Measurements from ENCODE around the gene RAB3IP.

RAB3IP gene

DNA sequence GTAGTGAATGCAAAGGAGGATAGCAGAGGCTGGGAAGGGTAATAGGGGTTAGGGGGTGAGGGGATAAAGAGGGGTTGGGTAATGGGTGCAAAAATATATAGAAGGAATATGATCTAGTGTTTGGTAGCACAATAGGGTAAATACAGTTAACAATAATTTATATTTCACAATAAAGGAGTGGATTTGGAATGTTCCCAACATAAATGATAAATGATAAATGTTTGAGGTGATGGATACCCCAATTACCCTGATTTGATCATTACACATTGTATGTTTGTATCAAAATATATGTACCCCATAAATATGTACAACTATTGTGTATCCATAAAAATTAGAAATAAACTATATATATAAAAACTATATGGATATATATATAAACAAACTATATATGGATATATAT, 85.4 kb downstream of the RAB3IP start:
- Histone ChIP-seq H3K9ac (ENCODE audit: low read length) (no peak overlapping the region), H3K36me3 (ENCODE audit: control insufficient read depth, insufficient read depth, low read length) (no peaks in the 10 kb centered on the region), H3K4me1 (ENCODE audit: control insufficient read depth, insufficient read depth, low read length) (peaks cover 2% of the 10 kb centered on the region), H3K4me3 (ENCODE audit: low read length) (no peak overlapping the region), H3K27ac (ENCODE audit: low read depth, low read length) (no peak overlapping the region), H3K27me3 (ENCODE audit: control insufficient read depth, insufficient read depth, low read length) (no peaks in the 10 kb centered on the region)

DNA sequence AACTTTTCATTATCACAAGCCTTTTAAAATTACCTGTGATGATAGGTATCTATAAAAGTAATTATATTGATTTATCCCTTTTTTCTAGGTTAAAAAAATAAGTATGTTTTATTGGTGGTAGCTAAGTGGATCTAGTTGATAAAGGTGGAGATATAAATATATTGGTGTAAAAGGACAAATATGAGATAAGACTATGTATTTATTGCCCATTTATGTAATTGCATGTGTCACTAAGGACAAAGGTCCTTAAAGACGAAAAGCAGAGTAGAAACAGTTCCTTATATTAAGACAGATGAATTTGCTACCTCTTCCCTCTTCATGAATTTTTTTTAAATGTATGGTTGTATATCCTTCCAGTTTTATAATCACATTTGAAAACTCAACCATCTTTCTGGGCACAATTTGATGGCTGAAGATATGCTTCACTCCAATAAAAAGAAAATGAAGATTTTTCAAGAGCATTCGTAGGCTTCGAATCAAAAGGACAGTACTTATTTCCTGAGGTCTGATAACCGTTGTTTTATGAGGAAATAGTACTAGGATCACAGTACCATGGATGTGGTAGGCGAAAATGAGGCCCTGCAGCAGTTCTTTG, 86.4 kb downstream of the RAB3IP start, which contains the start of gene MYRFL:
Gene MYRFL, plus strand, starts transcription at position 262 of the 595 bp plus-strand sequence. Its CDS starts 291 bp downstream, at position 553.
- no peak within 1 kb of the TSS for H3K27ac ChIP-seq (ENCODE audit: low read depth, low read length)

GRCh38 chr12:69828897-69829296, 90.2 kb downstream of the RAB3IP start:
- no peaks in the 10 kb centered on the region for H3K4me1 ChIP-seq (ENCODE audit: control insufficient read depth, insufficient read depth, low read length)
- H3K4me3 ChIP-seq (ENCODE audit: low read length) = no peak overlapping the region
- H3K27ac ChIP-seq (ENCODE audit: low read depth, low read length) = no peak overlapping the region
- H3K36me3 ChIP-seq (ENCODE audit: control insufficient read depth, insufficient read depth, low read length) = no peaks in the 10 kb centered on the region
- H3K27me3 ChIP-seq (ENCODE audit: control insufficient read depth, insufficient read depth, low read length) = no peaks in the 10 kb centered on the region
- no peak overlapping the region for H3K9ac ChIP-seq (ENCODE audit: low read length)

More for the DNA sequence above, 86.4 kb downstream of the RAB3IP start, which contains the start of gene MYRFL:
- Histone ChIP-seq H3K36me3 (ENCODE audit: control insufficient read depth, insufficient read depth, low read length) (no peaks in the 10 kb centered on the region), H3K27me3 (ENCODE audit: control insufficient read depth, insufficient read depth, low read length) (no peaks in the 10 kb centered on the region), H3K4me3 (ENCODE audit: low read length) (no peak within 1 kb of the TSS), H3K9ac (ENCODE audit: low read length) (no peak within 1 kb of the TSS), H3K4me1 (ENCODE audit: control insufficient read depth, insufficient read depth, low read length) (peaks cover 2% of the 10 kb centered on the region)

GRCh38 chr12:69833696-69834095, 95.0 kb downstream of the RAB3IP start:
- Histone ChIP-seq H3K4me1 (ENCODE audit: control insufficient read depth, insufficient read depth, low read length) (no peaks in the 10 kb centered on the region), H3K36me3 (ENCODE audit: control insufficient read depth, insufficient read depth, low read length) (no peaks in the 10 kb centered on the region), H3K27me3 (ENCODE audit: control insufficient read depth, insufficient read depth, low read length) (no peaks in the 10 kb centered on the region), H3K4me3 (ENCODE audit: low read length) (no peak overlapping the region), H3K27ac (ENCODE audit: low read depth, low read length) (no peak overlapping the region), H3K9ac (ENCODE audit: low read length) (no peak overlapping the region)

- Histone ChIP-seq H3K4me1 (ENCODE audit: control insufficient read depth, insufficient read depth, low read length) (no peaks in the 10 kb centered on the region), H3K36me3 (ENCODE audit: control insufficient read depth, insufficient read depth, low read length) (no peaks in the 10 kb centered on the region), H3K9ac (ENCODE audit: low read length) (no peak overlapping the region), H3K27ac (ENCODE audit: low read depth, low read length) (no peak overlapping the region), H3K27me3 (ENCODE audit: control insufficient read depth, insufficient read depth, low read length) (no peaks in the 10 kb centered on the region), H3K4me3 (ENCODE audit: low read length) (no peak overlapping the region)
Measured at GRCh38 chr12:69834147-69834546, 95.5 kb downstream of the RAB3IP start.

DNA sequence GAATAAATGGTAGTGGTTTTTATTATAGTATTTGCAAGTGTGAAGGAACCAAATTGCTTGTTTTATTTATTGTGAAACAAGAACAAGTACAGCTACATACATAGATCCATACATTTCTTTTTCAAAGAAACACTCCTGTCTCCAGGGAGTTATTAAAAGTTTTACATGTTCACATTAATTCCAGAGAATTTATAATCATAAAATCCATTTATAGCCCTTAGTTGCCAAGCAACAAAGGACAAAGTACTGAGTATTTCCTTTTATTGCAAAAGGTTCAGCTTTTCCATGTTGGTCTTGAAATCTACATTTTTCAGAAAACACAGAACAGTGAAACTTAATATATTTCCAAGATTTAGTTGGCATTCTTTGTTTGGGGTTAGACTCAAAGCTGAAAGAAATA, 95.9 kb downstream of the RAB3IP start:
- Histone ChIP-seq H3K4me1 (ENCODE audit: control insufficient read depth, insufficient read depth, low read length) (no peaks in the 10 kb centered on the region), H3K9ac (ENCODE audit: low read length) (no peak overlapping the region), H3K36me3 (ENCODE audit: control insufficient read depth, insufficient read depth, low read length) (no peaks in the 10 kb centered on the region), H3K27me3 (ENCODE audit: control insufficient read depth, insufficient read depth, low read length) (no peaks in the 10 kb centered on the region), H3K27ac (ENCODE audit: low read depth, low read length) (no peak overlapping the region), H3K4me3 (ENCODE audit: low read length) (no peak overlapping the region)

DNA sequence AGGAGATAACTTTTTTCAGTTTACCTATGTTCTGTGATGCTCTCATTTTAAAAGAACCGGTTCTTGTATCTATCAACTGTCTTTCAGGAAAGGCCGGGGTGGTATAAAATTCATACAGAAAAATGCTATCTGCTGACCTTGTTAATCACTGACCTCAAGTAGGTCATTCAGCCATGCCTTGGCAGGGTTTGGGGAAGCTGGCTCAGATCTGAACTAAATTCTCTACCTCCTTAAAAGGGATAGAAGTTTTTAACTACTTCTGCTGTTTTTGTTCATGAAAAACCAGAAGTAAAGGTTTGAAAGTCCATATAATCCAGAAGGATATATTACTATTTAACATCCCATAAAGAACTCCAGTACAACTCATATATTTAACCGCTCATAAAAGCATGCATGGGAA, 96.4 kb downstream of the RAB3IP start:
- H3K4me3 ChIP-seq (ENCODE audit: low read length) = no peak overlapping the region
- no peaks in the 10 kb centered on the region for H3K27me3 ChIP-seq (ENCODE audit: control insufficient read depth, insufficient read depth, low read length)
- H3K36me3 ChIP-seq (ENCODE audit: control insufficient read depth, insufficient read depth, low read length) = no peaks in the 10 kb centered on the region
- H3K27ac ChIP-seq (ENCODE audit: low read depth, low read length) = no peak overlapping the region
- no peaks in the 10 kb centered on the region for H3K4me1 ChIP-seq (ENCODE audit: control insufficient read depth, insufficient read depth, low read length)
- no peak overlapping the region for H3K9ac ChIP-seq (ENCODE audit: low read length)

DNA sequence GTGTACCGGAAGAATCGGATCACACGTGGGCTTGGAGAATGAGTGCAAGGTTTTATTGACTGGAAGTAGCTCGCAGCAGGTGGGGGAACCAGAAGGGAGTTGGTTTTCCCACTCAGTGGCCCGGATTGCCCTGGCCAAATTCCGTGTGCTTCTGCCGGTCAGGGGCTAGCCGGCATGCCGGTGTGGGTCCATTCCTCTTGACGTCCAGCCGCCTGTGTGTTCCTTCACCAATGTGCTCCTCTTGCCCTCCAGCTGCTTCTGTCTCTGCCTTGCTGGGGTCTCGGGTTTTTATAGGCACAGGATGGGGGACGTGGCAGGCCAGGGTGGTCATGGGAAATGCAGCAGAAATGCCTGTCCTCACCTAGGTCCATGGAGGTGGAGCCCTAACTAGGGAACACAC, 97.4 kb downstream of the RAB3IP start:
- no peaks in the 10 kb centered on the region for H3K4me1 ChIP-seq (ENCODE audit: control insufficient read depth, insufficient read depth, low read length)
- no peak overlapping the region for H3K27ac ChIP-seq (ENCODE audit: low read depth, low read length)
- no peaks in the 10 kb centered on the region for H3K27me3 ChIP-seq (ENCODE audit: control insufficient read depth, insufficient read depth, low read length)
- H3K4me3 ChIP-seq (ENCODE audit: low read length) = no peak overlapping the region
- no peak overlapping the region for H3K9ac ChIP-seq (ENCODE audit: low read length)
- no peaks in the 10 kb centered on the region for H3K36me3 ChIP-seq (ENCODE audit: control insufficient read depth, insufficient read depth, low read length)

- Histone ChIP-seq H3K9ac (ENCODE audit: low read length) (no peak overlapping the region), H3K4me1 (ENCODE audit: control insufficient read depth, insufficient read depth, low read length) (no peaks in the 10 kb centered on the region), H3K36me3 (ENCODE audit: control insufficient read depth, insufficient read depth, low read length) (no peaks in the 10 kb centered on the region), H3K4me3 (ENCODE audit: low read length) (no peak overlapping the region), H3K27ac (ENCODE audit: low read depth, low read length) (no peak overlapping the region), H3K27me3 (ENCODE audit: control insufficient read depth, insufficient read depth, low read length) (no peaks in the 10 kb centered on the region)
Measured at GRCh38 chr12:69837191-69837590, 98.5 kb downstream of the RAB3IP start.

GRCh38 chr12:69837657-69838415, 99.2 kb downstream of the RAB3IP start:
- Histone ChIP-seq H3K27ac (ENCODE audit: low read depth, low read length) (no peak overlapping the region), H3K9ac (ENCODE audit: low read length) (no peak overlapping the region), H3K27me3 (ENCODE audit: control insufficient read depth, insufficient read depth, low read length) (no peaks in the 10 kb centered on the region), H3K36me3 (ENCODE audit: control insufficient read depth, insufficient read depth, low read length) (no peaks in the 10 kb centered on the region), H3K4me1 (ENCODE audit: control insufficient read depth, insufficient read depth, low read length) (no peaks in the 10 kb centered on the region), H3K4me3 (ENCODE audit: low read length) (no peak overlapping the region)

DNA sequence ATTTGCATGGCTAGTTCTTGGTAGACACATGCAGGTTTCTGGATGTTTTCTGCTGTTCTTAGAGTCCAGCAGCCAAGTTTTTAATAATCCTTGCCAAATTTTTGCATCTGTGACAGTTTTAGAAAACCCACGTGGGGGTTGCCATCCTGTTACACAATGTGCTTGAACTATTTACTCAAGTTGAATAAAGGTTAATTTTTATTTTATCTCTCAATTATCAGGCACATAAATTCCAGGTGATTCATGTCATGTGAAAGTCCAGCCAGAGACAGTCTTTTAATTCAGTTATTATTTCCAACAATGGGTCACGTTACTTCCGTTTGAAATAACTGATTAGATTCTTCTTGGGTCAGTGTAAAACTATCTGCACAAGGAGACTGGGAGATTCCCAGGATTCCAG, 102.1 kb downstream of the RAB3IP start:
- H3K9ac ChIP-seq (ENCODE audit: low read length) = no peak overlapping the region
- H3K4me1 ChIP-seq (ENCODE audit: control insufficient read depth, insufficient read depth, low read length) = no peaks in the 10 kb centered on the region
- H3K27me3 ChIP-seq (ENCODE audit: control insufficient read depth, insufficient read depth, low read length) = no peaks in the 10 kb centered on the region
- no peak overlapping the region for H3K4me3 ChIP-seq (ENCODE audit: low read length)
- H3K27ac ChIP-seq (ENCODE audit: low read depth, low read length) = no peak overlapping the region
- no peaks in the 10 kb centered on the region for H3K36me3 ChIP-seq (ENCODE audit: control insufficient read depth, insufficient read depth, low read length)

GRCh38 chr12:69843608-69844007, 104.9 kb downstream of the RAB3IP start:
- Histone ChIP-seq H3K27ac (ENCODE audit: low read depth, low read length) (no peak overlapping the region), H3K4me3 (ENCODE audit: low read length) (no peak overlapping the region), H3K36me3 (ENCODE audit: control insufficient read depth, insufficient read depth, low read length) (no peaks in the 10 kb centered on the region), H3K4me1 (ENCODE audit: control insufficient read depth, insufficient read depth, low read length) (no peaks in the 10 kb centered on the region), H3K27me3 (ENCODE audit: control insufficient read depth, insufficient read depth, low read length) (no peaks in the 10 kb centered on the region), H3K9ac (ENCODE audit: low read length) (no peak overlapping the region)

GRCh38 chr12:69844416-69844815, 105.8 kb downstream of the RAB3IP start:
- Histone ChIP-seq H3K27ac (ENCODE audit: low read depth, low read length) (no peak overlapping the region), H3K36me3 (ENCODE audit: control insufficient read depth, insufficient read depth, low read length) (no peaks in the 10 kb centered on the region)

More at GRCh38 chr12:69844416-69844815, 105.8 kb downstream of the RAB3IP start:
- H3K4me3 ChIP-seq (ENCODE audit: low read length) = no peak overlapping the region
- H3K9ac ChIP-seq (ENCODE audit: low read length) = no peak overlapping the region
- no peaks in the 10 kb centered on the region for H3K4me1 ChIP-seq (ENCODE audit: control insufficient read depth, insufficient read depth, low read length)
- no peaks in the 10 kb centered on the region for H3K27me3 ChIP-seq (ENCODE audit: control insufficient read depth, insufficient read depth, low read length)

Data from rectal smooth muscle tissue (tissue), 1 donor.